Measurements from ENCODE around the gene TACR1. TPM values are rescaled to one million over a fixed set of nuclear protein-coding genes. Genes with fewer than 3 reads are reported as not detected.

TACR1 gene
- total RNA-seq, 4 donors from 2014 or later = 2.0 to 7.7 (median 5.0) TPM

GRCh38 chr2:75065402-75066008, 133.8 kb downstream of the TACR1 start:
- TF ChIP-seq CTCF (IDR thresholded peaks at IDR 0.05; ENCODE audit: low read depth) = no peak

- TF ChIP-seq CTCF (IDR thresholded peaks at IDR 0.05; ENCODE audit: low read depth) = no peak
These were observed 134.5 kb downstream of the TACR1 start for GRCh38 chr2:75064691-75065396.

GRCh38 chr2:75063906-75064305, 135.4 kb downstream of the TACR1 start:
- no peak for TF ChIP-seq CTCF (IDR thresholded peaks at IDR 0.05; ENCODE audit: low read depth)

- TF ChIP-seq CTCF (IDR thresholded peaks at IDR 0.05; ENCODE audit: low read depth) = no peak
These were observed 140.9 kb downstream of the TACR1 start for GRCh38 chr2:75058427-75058826.

- TF ChIP-seq CTCF (IDR thresholded peaks at IDR 0.05; ENCODE audit: low read depth) = no peak
These were observed 143.3 kb downstream of the TACR1 start for GRCh38 chr2:75055820-75056675.

- no peak for TF ChIP-seq CTCF (IDR thresholded peaks at IDR 0.05; ENCODE audit: low read depth)
These were observed 144.0 kb downstream of the TACR1 start for GRCh38 chr2:75055142-75055819.

All from subcutaneous adipose tissue (tissue), 4 donors.